HG03565 (cell line): ENCODE data around the gene BTRC.

Experiments
- ATAC-seq: cut with Tn5 transposase; IDR thresholded peaks from one replicate; pipeline ENCODE4 v1.9.1; 2021; ENCODE audit warnings: mild to moderate bottlenecking, moderate library complexity; ENCODE audit not compliant: unreplicated experiment

BTRC gene

GRCh38 chr10:101441541-101442455 lies 87.8 kb downstream of the BTRC start:
- no peak for ATAC-seq

- no peak for ATAC-seq
Measured at GRCh38 chr10:101442456-101442800, 88.5 kb downstream of the BTRC start.

GRCh38 chr10:101444058-101444898 lies 90.3 kb downstream of the BTRC start:
- ATAC-seq = no peak

- ATAC-seq = no peak
Measured at GRCh38 chr10:101446071-101446470, 92.1 kb downstream of the BTRC start.

GRCh38 chr10:101446947-101447346 lies 93.0 kb downstream of the BTRC start:
- ATAC-seq = no peak

GRCh38 chr10:101447477-101447876 lies 93.5 kb downstream of the BTRC start:
- ATAC-seq = no peak

GRCh38 chr10:101450277-101451080 lies 96.5 kb downstream of the BTRC start:
- ATAC-seq = no peak

GRCh38 chr10:101451261-101451660 lies 97.3 kb downstream of the BTRC start:
- ATAC-seq = no peak

- no peak for ATAC-seq
Measured at GRCh38 chr10:101451667-101452069, 97.7 kb downstream of the BTRC start.

- no peak for ATAC-seq
Measured at GRCh38 chr10:101452176-101452575, 98.2 kb downstream of the BTRC start.

- no peak for ATAC-seq
Measured at GRCh38 chr10:101452593-101452992, 98.6 kb downstream of the BTRC start.

GRCh38 chr10:101453318-101453717 lies 99.4 kb downstream of the BTRC start:
- no peak for ATAC-seq

GRCh38 chr10:101453791-101454718 lies 100.1 kb downstream of the BTRC start:
- no peak for ATAC-seq

- no peak for ATAC-seq
Measured at GRCh38 chr10:101458869-101459268, 104.9 kb downstream of the BTRC start.

GRCh38 chr10:101464082-101464481 lies 110.1 kb downstream of the BTRC start:
- ATAC-seq = no peak

GRCh38 chr10:101464599-101464998 lies 110.6 kb downstream of the BTRC start:
- ATAC-seq = no peak

- ATAC-seq = no peak
Measured at GRCh38 chr10:101466016-101466912, 112.3 kb downstream of the BTRC start.

GRCh38 chr10:101467286-101467770 lies 113.4 kb downstream of the BTRC start:
- ATAC-seq = no peak

- ATAC-seq = no peak
Measured at GRCh38 chr10:101468159-101468558, 114.2 kb downstream of the BTRC start.
